IPS-18c (cell line): ENCODE measurements around the gene CHMP4A.
"Not testable (repeated sequence)": the region's sequence is repeated elsewhere in the genome, so short reads cannot be mapped to it uniquely, and the experiment has no call there.

ENCODE experiments used
- H3K4me3 ChIP-seq: 2 replicates; pipeline ENCODE4 v1.7.0; 2013; ENCODE audit warnings: low read depth, mild to moderate bottlenecking, low read length, moderate library complexity; ENCODE audit not compliant: insufficient read depth
- H3K9me3 ChIP-seq: one replicate; pipeline ENCODE4 v1.6.1; 2013; ENCODE audit warnings: mild to moderate bottlenecking, low read length, moderate library complexity; ENCODE audit not compliant: control insufficient read depth, insufficient read depth

The CHMP4A gene

DNA sequence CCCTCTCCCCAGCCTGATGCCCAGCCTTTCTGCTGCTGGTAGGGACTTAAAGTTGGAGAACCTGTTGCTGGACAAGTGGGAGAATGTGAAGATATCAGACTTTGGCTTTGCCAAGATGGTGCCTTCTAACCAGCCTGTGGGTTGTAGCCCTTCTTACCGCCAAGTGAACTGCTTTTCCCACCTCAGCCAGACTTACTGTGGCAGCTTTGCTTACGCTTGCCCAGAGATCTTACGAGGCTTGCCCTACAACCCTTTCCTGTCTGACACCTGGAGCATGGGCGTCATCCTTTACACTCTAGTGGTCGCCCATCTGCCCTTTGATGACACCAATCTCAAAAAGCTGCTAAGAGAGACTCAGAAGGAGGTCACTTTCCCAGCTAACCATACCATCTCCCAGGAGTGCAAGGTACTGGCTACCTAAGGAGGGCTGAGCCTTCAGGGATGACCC, 6.2 kb downstream of the CHMP4A start:
- Histone ChIP-seq H3K4me3 (no peak overlapping the region), H3K9me3 (no peaks in the 10 kb centered on the region)

DNA sequence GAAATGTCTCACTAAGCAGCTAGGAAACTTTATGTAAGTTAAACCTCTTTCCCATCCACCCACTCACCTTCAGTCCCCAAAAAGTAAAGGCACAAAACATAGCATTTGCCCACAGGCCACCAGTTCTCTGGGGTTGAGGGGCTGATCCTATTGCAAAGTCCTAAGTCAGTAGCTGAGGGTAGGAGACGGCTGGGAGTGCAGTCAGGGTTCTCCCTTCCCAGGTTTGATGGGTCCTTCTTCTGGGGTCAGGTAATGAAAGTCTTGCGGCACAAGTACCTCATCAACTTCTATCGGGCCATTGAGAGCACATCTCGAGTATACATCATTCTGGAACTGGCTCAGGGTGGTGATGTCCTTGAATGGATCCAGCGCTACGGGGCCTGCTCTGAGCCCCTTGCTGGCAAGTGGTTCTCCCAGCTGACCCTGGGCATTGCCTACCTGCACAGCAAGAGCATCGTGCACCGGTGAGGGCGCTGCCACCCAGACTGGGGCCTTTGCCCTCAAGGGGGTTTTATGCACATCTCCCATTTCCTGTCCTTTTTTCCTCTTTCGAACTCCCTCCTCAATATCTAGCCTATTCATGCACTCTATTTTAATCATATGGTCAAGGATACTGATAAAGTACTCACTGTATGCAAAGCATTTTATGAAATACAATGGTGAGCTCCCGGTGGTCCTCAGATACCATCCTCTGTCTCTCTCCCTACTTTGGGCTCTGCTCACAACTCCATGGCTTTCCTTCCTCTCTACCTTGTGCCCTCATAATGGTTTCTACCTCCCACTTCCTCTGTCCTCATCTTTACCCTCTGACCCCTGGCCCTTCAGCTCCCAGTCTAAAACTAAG, 6.8 kb downstream of the CHMP4A start:
- Histone ChIP-seq H3K9me3 (no peaks in the 10 kb centered on the region), H3K4me3 (no peak overlapping the region)

DNA sequence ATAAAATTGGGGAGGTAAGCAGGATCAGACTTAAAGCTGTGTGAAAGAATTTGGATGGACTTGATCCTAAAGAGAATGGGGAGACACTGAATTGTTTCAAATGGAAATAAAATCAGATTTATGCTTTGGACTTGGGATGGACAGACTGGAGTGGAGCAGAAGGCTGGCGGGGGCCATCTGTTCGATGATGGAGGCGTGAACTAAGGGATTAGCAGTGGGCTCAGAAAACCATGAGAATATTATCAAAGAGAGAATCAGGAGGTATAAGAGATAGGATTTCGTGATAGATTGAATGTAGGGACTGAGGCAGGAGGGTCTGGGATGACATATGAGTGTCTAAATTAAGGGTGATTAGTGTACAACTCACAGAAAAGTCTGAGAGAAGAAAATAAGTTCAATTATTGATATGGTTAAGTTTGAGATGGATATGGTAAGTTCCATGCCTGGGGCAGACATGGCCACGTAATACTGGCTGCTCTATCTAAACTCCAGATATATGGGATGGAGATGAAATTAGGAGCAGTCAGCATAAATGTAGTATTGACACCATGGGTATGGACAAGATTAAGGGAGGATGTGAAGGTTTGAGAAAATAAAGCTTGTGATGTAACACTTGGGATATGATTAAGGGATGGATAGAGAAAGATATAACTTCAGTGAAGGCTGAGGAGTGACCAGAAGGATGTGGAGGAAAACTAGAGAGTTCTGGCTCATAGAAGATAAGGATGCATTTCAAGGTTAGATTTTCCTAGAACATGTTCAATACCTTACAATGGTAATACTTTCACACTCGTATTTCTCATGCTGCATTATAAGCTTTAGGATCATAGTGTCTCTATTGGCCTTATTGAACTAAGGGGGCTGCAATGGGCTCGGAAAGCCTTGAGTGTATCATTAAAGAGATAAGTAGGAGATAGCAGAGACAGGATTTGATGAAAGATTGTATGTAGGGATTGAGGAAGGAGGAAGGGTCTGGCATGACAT, 8.8 kb downstream of the CHMP4A start:
- no peak overlapping the region for H3K4me3 ChIP-seq

DNA sequence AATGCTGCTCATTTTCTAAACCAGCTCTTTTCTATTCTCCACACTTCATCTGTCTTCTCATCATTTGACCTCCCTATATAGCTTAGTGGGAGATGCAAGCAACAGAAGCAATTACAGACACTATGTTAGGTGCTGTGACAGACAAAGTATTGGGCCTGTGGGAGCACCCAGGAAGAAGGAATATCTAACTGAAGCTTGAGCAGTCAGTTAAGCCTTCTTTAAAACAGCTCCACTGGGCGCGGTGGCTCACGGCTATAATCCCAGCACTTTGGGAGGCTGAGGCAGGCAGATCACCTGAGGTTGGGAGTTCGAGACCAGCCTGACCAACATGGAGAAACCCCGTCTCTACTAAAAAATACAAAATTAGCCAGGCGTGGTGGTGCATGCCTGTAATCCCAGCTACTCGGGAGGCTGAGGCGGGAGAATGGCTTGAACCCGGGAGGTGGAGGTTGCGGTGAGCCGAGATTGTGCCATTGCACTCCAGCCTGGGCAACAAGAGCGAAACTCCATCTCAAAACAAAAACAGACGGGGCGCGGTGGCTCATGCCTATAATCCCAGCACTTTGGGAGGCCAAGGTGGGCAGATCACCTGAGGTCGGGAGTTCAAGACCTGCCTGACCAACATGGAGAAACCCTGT, 9.9 kb downstream of the CHMP4A start:
- H3K9me3 ChIP-seq, H3K4me3 ChIP-seq: not testable (repeated sequence)

More for the DNA sequence above, 8.8 kb downstream of the CHMP4A start:
- H3K9me3 ChIP-seq = no peaks in the 10 kb centered on the region

DNA sequence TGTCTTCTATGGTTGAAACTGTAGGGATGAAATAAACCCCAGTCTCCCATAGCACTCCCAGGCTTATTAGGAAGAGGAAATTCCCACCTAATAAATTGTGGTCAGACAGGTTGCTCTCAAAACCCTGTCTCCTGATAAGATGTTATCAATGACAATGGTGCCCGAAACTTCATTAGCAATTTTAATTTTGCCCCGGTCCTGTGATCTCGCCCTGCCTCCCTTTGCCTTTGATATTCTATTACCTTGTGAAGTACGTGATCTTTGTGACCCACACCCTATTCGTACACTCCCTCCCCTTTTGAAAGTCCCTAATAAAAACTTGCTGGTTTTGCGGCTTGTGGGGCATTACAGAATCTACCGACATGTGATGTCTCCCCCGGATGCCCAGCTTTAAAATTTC, 10.8 kb downstream of the CHMP4A start:
- H3K4me3 ChIP-seq, H3K9me3 ChIP-seq: not testable (repeated sequence)

DNA sequence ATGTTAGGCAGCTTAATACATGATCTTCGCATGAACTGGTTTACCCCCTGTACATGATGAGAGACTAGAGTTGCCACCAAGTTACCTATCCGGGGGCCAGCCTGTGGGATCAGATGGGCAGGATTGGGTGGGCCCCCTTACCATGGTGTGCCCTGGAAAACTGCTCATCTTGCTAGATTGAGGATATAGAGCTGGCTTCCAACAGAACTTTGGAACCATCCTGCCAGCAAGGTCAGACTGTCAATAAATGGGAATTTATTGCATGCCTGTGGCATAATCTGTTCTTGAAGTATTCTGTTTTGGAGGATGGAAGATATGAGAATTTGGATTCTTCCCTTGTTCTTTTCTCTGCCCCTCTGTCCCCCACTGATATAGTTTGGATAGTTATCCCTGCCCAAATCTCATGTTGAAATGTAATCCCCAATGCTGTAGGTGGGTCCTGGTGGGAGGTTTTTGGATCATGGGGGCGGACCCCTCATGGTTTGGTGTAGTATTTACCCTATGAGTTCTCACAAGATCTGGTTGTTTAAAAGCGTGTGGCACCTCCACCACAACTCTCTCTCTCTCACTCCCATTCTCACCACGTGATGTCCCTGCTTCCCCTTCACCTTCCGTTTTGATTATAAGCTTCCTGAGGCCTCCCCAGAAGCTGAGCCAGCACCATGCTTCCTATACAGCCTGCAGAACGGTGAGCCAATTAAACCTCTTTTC, 14.3 kb downstream of the CHMP4A start:
- H3K4me3 ChIP-seq = no peak overlapping the region
- H3K9me3 ChIP-seq = no peaks in the 10 kb centered on the region

DNA sequence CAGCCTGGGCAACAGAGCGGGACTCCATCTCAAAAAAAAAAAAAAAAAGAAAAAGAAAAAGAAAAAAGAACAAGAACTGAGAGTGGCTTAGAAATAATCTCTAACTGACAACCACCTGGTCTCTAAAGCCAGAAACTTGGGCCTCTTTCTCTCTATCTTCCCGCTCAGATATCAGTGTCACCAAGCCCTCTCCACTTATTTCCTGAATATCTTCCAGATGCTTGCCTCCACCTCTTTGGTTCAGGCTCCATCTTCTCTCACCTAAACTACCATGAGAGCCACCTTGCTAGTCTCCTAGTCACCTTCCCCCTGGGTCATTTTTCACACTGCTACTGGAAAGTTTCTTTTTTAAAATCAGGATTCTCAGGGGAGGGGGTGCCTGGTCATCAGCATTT, 16.2 kb downstream of the CHMP4A start:
- Histone ChIP-seq H3K9me3 (no peaks in the 10 kb centered on the region), H3K4me3 (no peak overlapping the region)

DNA sequence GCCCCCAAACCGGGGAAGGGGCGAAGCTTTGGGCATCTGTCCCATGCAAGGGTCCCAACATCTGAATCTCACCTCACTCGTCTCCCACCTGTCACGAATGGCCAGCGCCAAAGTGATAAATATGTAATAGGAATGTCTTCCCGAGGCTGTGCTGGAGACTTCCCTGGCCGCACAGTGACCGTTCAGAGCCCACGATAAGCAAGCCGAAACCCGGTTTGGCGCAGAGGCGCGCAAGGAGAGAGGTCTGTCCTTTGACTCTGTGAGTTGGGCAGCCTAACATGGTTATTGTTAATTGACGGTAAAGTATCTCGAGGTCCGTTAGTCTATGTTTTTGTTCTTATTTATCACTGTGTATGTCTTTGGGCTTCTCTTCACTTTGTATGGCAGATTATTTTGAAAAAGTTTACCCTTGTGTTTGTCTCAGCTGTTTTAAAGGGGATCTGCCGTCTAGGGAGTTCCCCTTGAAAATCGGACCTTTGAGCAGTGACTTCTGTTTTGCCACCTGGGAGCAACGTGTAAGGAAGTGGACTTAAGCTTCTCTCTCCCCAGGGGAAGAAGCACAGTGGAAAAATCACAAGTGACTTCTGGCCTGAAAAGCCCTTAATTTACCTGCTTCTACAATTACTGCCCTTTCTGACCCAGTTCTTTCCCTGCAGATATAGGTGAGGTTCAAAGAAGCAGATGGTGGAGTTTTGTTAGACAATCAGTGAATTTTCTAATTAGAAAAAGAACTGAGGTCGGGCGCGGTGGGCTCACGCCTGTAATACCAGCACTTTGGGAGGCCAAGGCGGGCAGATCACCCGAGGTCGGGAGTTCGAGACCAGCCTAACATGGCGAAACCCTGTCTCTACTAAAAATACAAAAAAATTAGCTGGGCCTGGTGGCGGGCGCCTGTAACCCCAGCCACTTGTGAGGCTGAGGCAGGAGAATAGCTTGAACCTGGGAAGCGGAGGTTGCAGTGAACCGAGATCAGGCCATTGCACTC, 16.9 kb downstream of the CHMP4A start:
- H3K4me3 ChIP-seq = peak overlapping the region; percentile 93
- no peaks in the 10 kb centered on the region for H3K9me3 ChIP-seq

DNA sequence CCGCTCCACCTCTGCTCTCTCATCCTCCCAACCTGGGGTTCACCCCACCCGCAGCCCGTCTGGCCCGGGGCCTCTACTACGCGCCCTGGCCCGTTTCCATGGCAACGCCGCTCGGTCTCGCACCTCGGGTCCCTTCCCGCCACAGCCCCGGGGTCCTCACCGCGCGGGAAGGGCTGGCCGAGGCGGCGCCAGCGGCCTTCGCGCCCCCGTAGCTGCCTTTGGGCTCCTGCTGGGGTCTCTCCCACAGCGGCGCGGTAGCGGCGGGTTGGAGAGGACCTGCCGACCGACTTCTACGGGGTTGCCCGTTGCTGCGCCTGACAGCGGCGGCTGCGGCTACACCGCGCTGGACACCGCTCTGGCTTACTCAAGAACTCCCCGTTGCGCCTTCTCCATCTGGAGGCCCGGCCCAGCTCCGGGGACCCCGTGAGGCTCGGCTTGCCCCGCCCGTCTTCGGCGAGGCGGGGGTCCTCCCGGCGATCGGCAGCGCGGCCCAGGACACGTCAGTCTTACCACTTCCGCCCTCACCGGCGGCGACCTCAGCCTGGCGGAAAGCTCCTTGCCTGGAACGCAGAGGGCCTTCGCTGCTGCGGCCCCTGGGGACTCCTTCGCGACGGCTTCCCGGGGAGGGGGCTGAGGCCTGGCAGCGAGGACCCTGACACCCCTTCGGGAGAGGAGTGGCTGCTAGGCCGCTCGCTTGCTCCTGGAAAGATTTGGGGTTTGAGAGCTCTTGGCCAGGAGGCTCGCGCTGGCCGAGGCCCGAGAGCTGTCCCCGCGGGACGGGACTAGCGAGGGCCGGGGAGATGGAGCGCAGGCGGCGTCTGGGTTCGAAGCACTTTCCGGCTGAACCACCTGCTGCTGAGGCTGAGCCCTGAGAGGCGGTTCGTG, 17.9 kb downstream of the CHMP4A start, which contains the start of gene TM9SF1:
Gene TM9SF1, minus strand, starts transcription at position 256 of the 885 bp plus-strand sequence. CDS start 422 bp downstream, outside the sequence.
- Histone ChIP-seq H3K4me3 (peak within 1 kb of the TSS; percentile 93), H3K9me3 (no peaks in the 10 kb centered on the region)

DNA sequence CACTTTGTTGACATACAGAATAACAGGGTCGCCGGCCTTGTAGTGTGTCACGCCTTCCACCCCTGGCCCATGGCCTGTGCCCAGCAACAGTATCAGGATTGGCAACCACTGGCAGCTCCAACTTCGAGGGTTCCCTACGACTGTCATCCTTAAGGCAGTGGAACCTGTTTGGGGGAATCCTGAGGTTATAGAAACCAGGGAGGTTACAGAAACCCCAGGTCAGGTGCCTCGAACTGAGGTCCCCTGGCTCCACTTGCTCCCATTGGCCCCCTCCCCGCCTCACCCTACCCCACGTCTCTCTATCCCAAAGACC, 18.5 kb downstream of the CHMP4A start:
- H3K4me3 ChIP-seq = peak overlapping the region; percentile 93
- H3K9me3 ChIP-seq = no peaks in the 10 kb centered on the region

DNA sequence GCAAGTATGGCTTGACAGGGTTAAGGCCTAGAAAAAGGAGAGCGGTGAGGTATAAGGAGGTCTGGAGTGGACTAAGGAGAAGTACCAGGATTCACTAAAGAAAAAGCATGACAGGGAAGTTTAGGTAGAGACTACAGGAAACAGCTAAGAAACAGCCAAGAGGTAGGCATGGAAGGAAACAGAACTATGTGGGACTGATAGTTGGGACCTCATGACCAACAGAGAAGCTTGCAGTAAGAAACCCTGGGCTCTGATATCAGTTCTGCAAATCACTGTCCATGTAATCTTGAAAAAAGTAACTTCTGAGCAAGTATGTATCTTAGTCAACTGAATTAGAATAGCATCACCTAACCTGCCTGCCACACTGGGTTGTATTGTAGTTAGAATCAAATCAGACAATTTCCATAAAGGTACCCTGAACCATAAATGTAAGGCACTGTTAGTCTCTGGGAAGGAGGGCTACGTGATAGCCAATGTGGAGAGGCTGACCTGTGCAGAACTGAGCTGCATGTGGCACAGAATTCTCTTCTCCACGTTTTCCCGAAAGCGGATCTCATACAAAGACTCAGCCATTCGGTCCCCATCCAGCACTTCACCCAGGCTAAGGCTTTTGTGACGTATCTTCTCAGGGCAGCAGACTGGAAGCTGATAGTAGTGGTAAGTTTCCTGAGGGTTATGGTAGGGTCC, 19.0 kb downstream of the CHMP4A start:
- H3K4me3 ChIP-seq = peak overlapping the region; percentile 93

DNA sequence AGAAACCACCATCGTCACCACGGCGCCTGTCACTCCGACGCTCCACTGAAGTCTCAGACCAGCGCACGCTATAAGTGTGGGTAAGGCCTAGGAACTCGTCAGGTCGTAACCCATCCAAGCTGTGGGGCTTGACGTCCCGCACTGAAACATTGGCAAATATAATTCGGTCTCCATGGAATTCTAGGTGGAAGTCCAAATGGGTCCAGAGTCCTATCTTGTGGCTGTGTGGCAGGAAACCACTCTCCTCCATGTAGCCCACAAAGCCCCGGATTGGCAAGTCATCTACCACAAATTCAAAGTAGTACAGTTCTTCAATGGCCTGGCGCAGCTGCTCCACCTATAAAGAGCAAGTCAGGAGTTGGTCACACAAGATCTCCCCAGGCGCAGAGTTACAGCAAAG, 20.4 kb downstream of the CHMP4A start:
- H3K9me3 ChIP-seq = no peaks in the 10 kb centered on the region

More for the DNA sequence above, 19.0 kb downstream of the CHMP4A start:
- no peaks in the 10 kb centered on the region for H3K9me3 ChIP-seq

DNA sequence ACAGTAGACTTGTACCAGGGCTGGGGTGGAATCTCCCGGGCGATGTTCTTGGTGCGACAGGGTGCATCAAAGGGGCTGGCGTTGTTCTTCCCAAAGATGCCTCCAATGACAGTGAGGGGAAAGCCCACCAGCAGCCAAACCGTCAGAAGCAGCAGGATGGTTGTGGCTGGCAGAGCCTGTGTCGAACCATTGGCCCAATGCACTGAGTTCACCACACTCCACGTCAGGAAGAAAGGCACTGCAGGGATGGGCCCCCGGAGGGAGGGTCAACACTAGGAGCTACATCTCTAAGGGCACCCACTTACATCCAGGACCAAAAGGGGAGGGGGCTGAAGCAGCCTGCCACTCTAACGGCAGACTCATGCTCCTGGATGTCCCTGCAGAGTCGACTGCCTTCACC, 22.9 kb downstream of the CHMP4A start:
- Histone ChIP-seq H3K4me3 (no peak overlapping the region), H3K9me3 (no peaks in the 10 kb centered on the region)

More for the DNA sequence above, 20.4 kb downstream of the CHMP4A start:
- H3K4me3 ChIP-seq = no peak overlapping the region

DNA sequence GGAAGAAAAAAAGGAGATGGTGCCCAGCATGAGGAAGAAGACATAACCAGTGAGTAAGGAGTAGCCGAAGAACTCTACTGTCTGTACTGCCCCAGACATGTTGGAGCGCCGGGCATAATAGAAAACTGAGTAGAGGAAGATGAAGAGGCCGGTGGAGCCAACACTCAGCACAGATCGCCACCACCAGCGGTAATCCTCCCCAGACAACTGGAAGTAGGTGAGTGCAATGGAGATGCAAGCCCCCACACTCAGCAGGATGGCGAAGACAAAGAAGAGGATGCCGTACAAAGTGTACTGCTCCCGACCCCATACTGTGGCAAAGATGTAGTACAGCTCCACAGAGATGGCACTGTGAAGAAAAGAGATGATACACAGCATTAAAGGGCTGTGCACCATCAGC, 23.8 kb downstream of the CHMP4A start:
- Histone ChIP-seq H3K9me3 (no peaks in the 10 kb centered on the region), H3K4me3 (no peak overlapping the region)

DNA sequence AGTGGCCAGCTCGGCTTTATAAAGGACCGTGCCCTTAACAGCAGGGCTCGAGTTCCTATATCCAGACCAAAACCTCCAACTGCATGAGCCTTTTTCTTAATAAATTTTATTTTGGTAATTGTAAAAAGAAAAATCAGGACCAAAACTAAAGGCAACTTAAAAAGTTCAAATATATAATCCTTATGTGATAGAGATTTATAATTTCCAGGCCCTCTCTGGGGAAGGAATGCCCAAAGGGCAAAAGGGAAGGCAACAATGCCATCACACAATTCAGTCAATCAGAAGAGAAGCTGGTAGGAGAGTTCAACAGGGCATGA, 24.3 kb downstream of the CHMP4A start:
- H3K9me3 ChIP-seq = no peaks in the 10 kb centered on the region
- no peak overlapping the region for H3K4me3 ChIP-seq
